NB4 (cell line): ENCODE results near the gene PKNOX2.

Experiments used
- CTCF ChIP-seq: IDR thresholded peaks from one replicate; pipeline ENCODE4 v1.5.1; 2012; ENCODE audit warnings: low read depth, low read length
- MAX ChIP-seq: IDR thresholded peaks from 2 replicates; pipeline ENCODE4 v1.6.1; 2011; ENCODE audit warnings: low read depth, low read length
- MYC ChIP-seq: IDR thresholded peaks from 2 replicates; pipeline ENCODE4 v1.6.1; 2011; ENCODE audit warnings: low read depth, low read length
- POLR2A ChIP-seq: IDR thresholded peaks from 2 replicates; pipeline ENCODE4 v1.6.1; 2011; ENCODE audit warnings: mild to moderate bottlenecking; ENCODE audit not compliant: insufficient read length; ENCODE audit errors: extremely low read depth

GRCh38 chr11:125341676-125342075 is 177.1 kb downstream of the PKNOX2 start:
- TF ChIP-seq CTCF (no peak), POLR2A (no peak), MAX (no peak), MYC (no peak)
